Measurements from ENCODE around the gene CACHD1.

Gene CACHD1

GRCh38 chr1:64623750-64624191 is 153.8 kb downstream of the CACHD1 start:
- no peak overlapping the region for H3K27ac ChIP-seq
- H3K4me3 ChIP-seq = no peak overlapping the region
- H3K9ac ChIP-seq = no peak overlapping the region
- H3K27me3 ChIP-seq = no peaks in the 10 kb centered on the region
- peaks cover 16% of the 10 kb centered on the region; the same call in 1 of the 2 replicates for H3K36me3 ChIP-seq
- H3K4me2 ChIP-seq = peak overlapping the region; percentile 48
- H4K20me1 ChIP-seq = no peaks in the 10 kb centered on the region
- TF ChIP-seq Cebpa-rat (IDR thresholded peaks at IDR 0.05) = no peak
- no peaks in the 10 kb centered on the region for H3K9me3 ChIP-seq
- peaks cover 19% of the 10 kb centered on the region for H3K4me1 ChIP-seq

GRCh38 chr1:64624218-64624713 is 154.3 kb downstream of the CACHD1 start:
- H3K9me3 ChIP-seq = no peaks in the 10 kb centered on the region
- H3K36me3 ChIP-seq = peaks cover 16% of the 10 kb centered on the region; the same call in 1 of the 2 replicates
- peaks cover 19% of the 10 kb centered on the region for H3K4me1 ChIP-seq
- peak overlapping the region; percentile 48 for H3K4me2 ChIP-seq
- TF ChIP-seq Cebpa-rat (IDR thresholded peaks at IDR 0.05) = no peak
- no peaks in the 10 kb centered on the region for H3K27me3 ChIP-seq
- no peak overlapping the region for H3K4me3 ChIP-seq
- H4K20me1 ChIP-seq = no peaks in the 10 kb centered on the region
- H3K27ac ChIP-seq = peak overlapping the region; percentile 15; the same call in 1 of the 2 replicates
- H3K9ac ChIP-seq = no peak overlapping the region

DNA sequence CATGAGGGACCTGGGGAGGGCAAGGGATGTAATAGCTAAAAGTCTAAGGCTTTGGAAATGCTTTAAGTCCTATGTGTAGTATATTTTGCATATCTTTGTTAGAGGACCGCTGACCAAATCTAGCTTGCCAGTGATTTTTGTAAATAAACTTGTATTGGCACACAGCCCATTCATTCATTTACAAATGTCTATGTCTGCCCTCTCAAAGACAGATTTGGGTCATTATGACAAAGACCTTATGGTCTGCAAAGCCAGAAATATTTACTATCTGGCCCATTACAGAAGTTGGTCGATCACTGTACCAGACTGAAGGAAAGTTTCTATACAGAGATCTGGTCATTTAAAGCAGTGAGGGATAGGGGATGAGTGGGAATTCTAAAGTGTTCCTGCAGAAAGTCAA is 154.9 kb downstream of the CACHD1 start:
- Histone ChIP-seq H4K20me1 (no peaks in the 10 kb centered on the region), H3K9me3 (no peaks in the 10 kb centered on the region), H3K4me2 (peak overlapping the region; percentile 48), H3K9ac (no peak overlapping the region), H3K27ac (peak overlapping the region; percentile 15; the same call in 1 of the 2 replicates), H3K4me3 (no peak overlapping the region), H3K27me3 (no peaks in the 10 kb centered on the region), H3K4me1 (peaks cover 19% of the 10 kb centered on the region), H3K36me3 (peaks cover 16% of the 10 kb centered on the region; the same call in 1 of the 2 replicates)
- no peak for TF ChIP-seq Cebpa-rat (IDR thresholded peaks at IDR 0.05)

- Histone ChIP-seq H3K9me3 (no peaks in the 10 kb centered on the region), H3K27ac (no peak overlapping the region), H3K4me3 (no peak overlapping the region), H3K27me3 (no peaks in the 10 kb centered on the region), H3K4me2 (no peak overlapping the region), H4K20me1 (no peaks in the 10 kb centered on the region), H3K9ac (no peak overlapping the region), H3K4me1 (peaks cover 20% of the 10 kb centered on the region), H3K36me3 (peaks cover 57% of the 10 kb centered on the region)
- no peak for TF ChIP-seq Cebpa-rat (IDR thresholded peaks at IDR 0.05)
Measured at GRCh38 chr1:64630611-64631010, 160.7 kb downstream of the CACHD1 start.

DNA sequence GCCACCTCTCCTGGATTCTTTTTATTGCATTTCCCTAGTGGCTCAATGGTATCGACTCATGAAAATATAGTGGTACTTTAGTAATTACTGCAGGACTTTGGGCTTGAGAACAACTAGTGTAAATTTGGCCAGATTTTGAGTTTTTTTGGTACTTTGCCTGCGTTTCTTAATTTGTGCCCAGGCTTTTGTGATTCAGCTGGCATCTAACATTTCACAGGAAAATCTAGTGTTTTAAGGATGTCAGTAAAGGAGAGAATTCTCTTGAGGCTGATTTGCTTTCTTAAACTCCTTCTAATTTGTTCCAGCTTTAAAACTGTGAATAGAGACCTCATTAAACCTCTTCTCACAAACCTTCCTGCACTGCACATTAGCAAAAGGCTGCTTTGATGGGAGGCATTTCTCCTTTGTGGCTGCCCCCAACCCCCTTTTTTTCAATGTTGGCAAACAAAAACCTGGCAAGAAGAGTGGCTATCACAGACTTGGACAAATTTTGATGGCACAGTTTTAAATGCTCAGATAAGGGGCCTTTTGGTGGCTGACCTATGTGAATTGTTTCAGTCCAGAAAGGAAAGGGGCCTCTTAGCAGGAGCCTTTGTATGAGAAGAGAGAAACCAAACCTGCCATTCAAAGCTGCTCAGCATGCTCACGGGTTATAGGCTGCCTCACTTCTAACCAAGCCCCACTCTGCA is 161.6 kb downstream of the CACHD1 start:
- no peak overlapping the region for H3K27ac ChIP-seq
- H3K9me3 ChIP-seq = no peaks in the 10 kb centered on the region
- no peak overlapping the region for H3K4me2 ChIP-seq
- H4K20me1 ChIP-seq = no peaks in the 10 kb centered on the region
- H3K4me3 ChIP-seq = no peak overlapping the region
- peaks cover 60% of the 10 kb centered on the region for H3K36me3 ChIP-seq
- peaks cover 20% of the 10 kb centered on the region for H3K4me1 ChIP-seq
- H3K9ac ChIP-seq = no peak overlapping the region
- no peak for TF ChIP-seq Cebpa-rat (IDR thresholded peaks at IDR 0.05)
- no peaks in the 10 kb centered on the region for H3K27me3 ChIP-seq

- TF ChIP-seq Cebpa-rat (IDR thresholded peaks at IDR 0.05) = no peak
- H3K4me1 ChIP-seq = peaks cover 20% of the 10 kb centered on the region
- H3K4me2 ChIP-seq = no peak overlapping the region
- H3K4me3 ChIP-seq = no peak overlapping the region
- H3K27ac ChIP-seq = no peak overlapping the region
- H4K20me1 ChIP-seq = no peaks in the 10 kb centered on the region
- peaks cover 67% of the 10 kb centered on the region for H3K36me3 ChIP-seq
- no peak overlapping the region for H3K9ac ChIP-seq
- H3K9me3 ChIP-seq = no peaks in the 10 kb centered on the region
- H3K27me3 ChIP-seq = no peaks in the 10 kb centered on the region
Measured at GRCh38 chr1:64632936-64633335, 163.0 kb downstream of the CACHD1 start.

- Histone ChIP-seq H3K9ac (no peak overlapping the region), H3K9me3 (no peaks in the 10 kb centered on the region), H3K36me3 (peaks cover 80% of the 10 kb centered on the region), H3K4me1 (no peaks in the 10 kb centered on the region), H3K4me2 (no peak overlapping the region), H4K20me1 (no peaks in the 10 kb centered on the region), H3K27ac (no peak overlapping the region), H3K27me3 (no peaks in the 10 kb centered on the region), H3K4me3 (no peak overlapping the region)
- no peak for TF ChIP-seq Cebpa-rat (IDR thresholded peaks at IDR 0.05)
Measured at GRCh38 chr1:64645735-64646134, 175.8 kb downstream of the CACHD1 start.

DNA sequence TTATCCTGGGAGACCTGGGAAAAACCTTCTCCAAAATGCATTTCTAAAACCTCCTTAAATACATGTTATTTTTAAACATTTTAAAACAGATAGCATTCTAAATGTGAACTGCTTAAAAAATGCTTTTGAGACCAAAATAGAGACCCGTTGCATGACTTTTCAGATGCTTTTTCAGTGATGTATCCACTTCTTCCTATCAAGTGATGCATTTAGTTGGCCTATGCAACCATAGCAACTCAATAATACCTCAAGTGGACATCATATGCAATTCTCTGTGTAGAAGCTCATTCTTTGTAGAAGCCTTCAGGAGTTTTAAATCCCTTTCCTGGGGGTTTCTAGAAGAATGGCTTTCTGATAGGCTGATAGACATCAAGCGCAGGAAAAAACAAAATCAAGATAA is 180.5 kb downstream of the CACHD1 start:
- Histone ChIP-seq H3K4me3 (no peak overlapping the region), H3K27ac (no peak overlapping the region), H3K4me1 (no peaks in the 10 kb centered on the region), H3K9ac (no peak overlapping the region), H3K9me3 (no peaks in the 10 kb centered on the region), H3K4me2 (no peak overlapping the region), H4K20me1 (no peaks in the 10 kb centered on the region), H3K27me3 (no peaks in the 10 kb centered on the region), H3K36me3 (peaks cover 73% of the 10 kb centered on the region)
- no peak for TF ChIP-seq Cebpa-rat (IDR thresholded peaks at IDR 0.05)

- H3K9me3 ChIP-seq = no peaks in the 10 kb centered on the region
- H4K20me1 ChIP-seq = no peaks in the 10 kb centered on the region
- H3K4me3 ChIP-seq = no peak overlapping the region
- peaks cover 63% of the 10 kb centered on the region for H3K36me3 ChIP-seq
- H3K4me2 ChIP-seq = no peak overlapping the region
- no peaks in the 10 kb centered on the region for H3K4me1 ChIP-seq
- no peaks in the 10 kb centered on the region for H3K27me3 ChIP-seq
- no peak for TF ChIP-seq Cebpa-rat (IDR thresholded peaks at IDR 0.05)
- no peak overlapping the region for H3K27ac ChIP-seq
- no peak overlapping the region for H3K9ac ChIP-seq
Measured at GRCh38 chr1:64651841-64652240, 181.9 kb downstream of the CACHD1 start.

DNA sequence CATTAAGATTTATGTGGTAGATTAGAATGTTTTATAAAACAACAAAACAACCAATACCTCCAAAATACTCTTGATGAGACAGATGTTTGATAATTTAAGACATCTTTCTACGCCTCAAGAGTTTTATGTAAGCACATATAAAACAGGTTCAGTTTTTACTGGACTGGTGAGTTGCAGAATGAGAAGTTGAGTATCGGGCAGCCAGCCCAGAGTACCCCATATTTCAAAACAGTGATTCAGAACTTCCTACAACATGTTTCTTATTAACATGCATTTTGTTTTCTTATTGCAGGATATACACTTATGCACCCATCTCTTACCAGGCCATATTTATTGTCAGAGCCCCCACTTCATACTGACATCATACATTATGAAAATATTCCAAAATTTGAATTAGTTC is 183.5 kb downstream of the CACHD1 start:
- H3K36me3 ChIP-seq = peaks cover 63% of the 10 kb centered on the region
- H3K4me1 ChIP-seq = no peaks in the 10 kb centered on the region
- no peak overlapping the region for H3K4me2 ChIP-seq
- H3K9me3 ChIP-seq = no peaks in the 10 kb centered on the region
- no peaks in the 10 kb centered on the region for H4K20me1 ChIP-seq
- no peak overlapping the region for H3K9ac ChIP-seq
- no peak overlapping the region for H3K4me3 ChIP-seq
- TF ChIP-seq Cebpa-rat (IDR thresholded peaks at IDR 0.05) = no peak
- H3K27ac ChIP-seq = no peak overlapping the region
- no peaks in the 10 kb centered on the region for H3K27me3 ChIP-seq
